Measurements from ENCODE around the gene SH2D7.
A peak's percentile ranks its signal among the peaks of the same experiment; 100 is the strongest.

Gene SH2D7

DNA sequence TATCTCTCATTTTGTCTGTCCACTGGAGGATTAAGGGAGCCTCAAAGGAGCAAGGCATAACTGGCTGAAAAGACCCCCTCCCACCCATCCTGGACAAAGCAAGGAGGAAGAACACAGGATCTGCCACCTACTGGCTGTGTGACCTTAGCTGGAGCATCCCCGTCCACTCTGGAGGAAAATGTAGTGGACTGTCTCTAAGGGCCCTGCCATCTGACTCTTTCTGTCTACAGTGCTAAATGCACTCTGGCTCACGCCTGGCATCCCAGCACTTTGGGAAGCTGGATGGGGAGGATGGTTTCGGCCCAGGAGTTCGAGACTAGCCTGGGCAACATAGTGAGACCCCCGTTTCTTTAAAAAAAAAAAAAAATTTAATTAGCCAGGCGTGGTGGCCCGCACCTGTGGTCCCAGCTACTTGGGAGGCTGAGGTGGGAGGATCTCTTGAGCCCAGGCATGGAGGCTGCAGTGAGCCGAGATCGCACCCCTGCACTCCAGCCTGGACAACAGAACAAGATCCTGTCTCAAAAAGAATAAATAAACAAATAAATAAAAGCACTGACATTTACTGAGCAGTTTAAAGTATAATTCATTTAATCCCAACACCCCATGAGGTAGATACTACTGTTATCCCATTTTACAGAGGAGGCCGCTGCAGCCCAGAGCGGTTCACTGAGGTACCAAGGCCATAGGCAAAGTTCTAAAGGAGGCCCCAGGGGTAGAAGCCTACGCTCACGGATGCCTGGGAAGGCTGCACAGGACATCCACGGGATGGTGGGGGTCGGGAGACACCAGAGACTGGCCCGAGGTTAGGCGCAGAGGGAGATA, 15.9 kb upstream of the SH2D7 start:
- DNase-seq (ENCODE audit: insufficient read length, low spot score) (no peak), FAIRE-seq (no peak)

DNA sequence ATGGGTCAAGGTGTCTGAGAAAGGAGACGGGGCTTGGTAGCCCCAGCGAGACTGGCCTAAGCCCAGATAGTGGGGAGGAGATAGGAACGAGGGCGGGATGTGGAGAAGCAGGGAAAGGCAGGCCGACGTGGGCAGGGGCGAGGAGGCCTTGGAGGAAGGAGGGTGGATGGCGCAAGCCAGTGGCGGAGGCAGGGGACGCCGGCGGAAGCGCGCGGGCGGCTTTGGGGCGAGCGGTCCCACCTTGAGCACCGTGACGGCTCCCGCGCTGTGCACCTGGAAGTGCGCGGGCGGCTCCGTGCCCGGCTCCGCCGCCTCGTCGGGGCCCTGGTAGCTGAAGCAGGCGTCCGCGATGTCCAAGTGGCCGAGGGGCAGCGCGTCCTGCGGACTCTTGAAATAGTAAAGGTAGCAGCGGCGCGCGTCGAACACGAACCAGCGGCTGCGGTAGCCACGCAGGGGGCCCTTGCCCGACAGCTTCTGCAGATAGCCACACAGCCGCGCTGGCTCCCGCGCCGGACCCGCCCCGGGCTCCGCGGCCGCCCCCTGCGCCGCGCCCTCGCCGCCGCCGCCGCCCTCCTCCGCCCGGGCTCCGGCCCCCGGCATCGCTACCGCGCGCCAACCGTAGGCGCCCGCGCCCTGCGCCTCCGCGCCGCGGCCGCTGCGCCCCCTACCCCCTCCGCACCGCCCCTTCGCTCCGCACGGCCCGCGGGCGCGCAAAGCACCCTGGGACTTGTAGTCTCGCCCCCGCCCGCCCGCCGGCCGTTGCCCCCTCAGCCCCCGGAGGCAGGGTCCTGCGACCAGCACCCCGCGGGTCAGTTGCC, 15.1 kb upstream of the SH2D7 start, which contains the start of gene TBC1D2B:
TBC1D2B (minus strand) TSS at position 659 of the 818 bp plus-strand sequence; CDS start at position 600, 59 bp downstream.
- FAIRE-seq = no peak
- DNase-seq (ENCODE audit: insufficient read length, low spot score) = peak; percentile 24

DNA sequence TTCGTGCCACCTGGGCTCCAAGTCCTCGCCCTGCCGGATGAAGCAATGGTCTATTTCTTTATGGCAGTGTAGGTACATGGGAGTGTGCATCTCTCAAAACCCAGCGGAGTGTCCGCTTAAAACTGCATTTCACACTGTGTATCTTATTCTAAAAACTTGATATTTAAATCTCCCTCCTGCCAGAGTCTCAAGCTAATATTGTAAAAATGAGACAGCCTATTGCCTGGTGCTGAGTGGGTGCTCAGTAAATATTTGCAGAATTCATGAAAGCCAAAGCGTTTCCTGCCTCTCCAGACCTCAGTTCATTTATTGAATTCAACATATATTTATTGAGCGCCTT, 14.5 kb upstream of the SH2D7 start:
- no peak for DNase-seq (ENCODE audit: insufficient read length, low spot score)
- FAIRE-seq = no peak

DNA sequence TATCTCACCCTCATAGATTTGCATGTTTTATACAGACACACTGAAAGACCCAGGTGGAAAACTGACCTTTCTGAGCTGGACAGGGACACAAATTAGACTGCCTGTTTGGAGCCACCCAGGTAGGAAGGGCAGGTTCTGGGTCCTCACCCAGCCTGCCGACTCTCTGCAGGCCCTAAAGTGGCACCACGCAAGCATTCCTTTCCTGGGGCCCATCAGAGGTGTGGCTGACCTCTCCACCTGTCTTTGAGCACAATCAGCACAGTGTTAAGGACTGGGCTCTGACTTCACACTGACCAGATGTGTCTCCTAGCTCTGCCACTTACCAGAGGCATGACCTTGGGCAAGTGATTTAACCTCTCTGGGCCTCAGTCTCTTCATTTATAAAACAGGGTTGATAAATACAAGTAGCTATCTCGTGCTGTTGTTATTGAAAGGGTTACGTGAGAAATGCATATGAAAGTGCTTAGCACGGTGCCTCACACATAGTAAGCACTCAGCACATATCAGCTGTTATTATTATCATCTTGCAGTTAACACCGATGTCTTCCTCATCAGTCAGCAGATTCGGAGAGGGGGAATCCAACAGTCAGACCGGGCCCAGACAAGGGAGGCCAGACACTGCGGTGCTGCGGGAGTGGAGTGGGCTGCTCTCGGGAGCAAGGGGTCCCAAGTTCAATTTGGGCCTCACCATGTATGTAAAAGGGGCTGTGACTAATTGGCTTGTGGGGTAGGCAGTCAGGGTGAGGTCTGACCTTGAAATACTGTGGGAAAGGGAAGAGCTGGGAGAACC, 12.9 kb upstream of the SH2D7 start:
- no peak for FAIRE-seq
- no peak for DNase-seq (ENCODE audit: insufficient read length, low spot score)

DNA sequence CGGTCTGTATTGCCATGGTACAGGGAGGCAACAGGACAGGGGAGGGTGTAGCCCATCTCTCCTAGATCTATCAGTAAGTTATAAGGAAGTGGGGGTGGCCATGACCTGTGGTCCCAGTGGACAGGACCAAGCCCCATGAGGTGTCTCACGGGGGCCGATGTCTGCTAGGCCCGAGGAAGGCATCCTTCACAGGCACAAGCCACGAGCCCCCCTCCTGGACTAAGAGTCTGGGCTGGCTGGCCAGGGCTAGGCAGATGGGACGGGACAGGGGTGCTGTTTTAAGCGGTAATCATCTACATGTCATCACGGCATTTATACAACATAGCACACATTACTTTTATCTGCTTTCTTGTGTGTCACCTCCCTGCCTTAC, 12.3 kb upstream of the SH2D7 start:
- DNase-seq (ENCODE audit: insufficient read length, low spot score) (no peak), FAIRE-seq (no peak)

DNA sequence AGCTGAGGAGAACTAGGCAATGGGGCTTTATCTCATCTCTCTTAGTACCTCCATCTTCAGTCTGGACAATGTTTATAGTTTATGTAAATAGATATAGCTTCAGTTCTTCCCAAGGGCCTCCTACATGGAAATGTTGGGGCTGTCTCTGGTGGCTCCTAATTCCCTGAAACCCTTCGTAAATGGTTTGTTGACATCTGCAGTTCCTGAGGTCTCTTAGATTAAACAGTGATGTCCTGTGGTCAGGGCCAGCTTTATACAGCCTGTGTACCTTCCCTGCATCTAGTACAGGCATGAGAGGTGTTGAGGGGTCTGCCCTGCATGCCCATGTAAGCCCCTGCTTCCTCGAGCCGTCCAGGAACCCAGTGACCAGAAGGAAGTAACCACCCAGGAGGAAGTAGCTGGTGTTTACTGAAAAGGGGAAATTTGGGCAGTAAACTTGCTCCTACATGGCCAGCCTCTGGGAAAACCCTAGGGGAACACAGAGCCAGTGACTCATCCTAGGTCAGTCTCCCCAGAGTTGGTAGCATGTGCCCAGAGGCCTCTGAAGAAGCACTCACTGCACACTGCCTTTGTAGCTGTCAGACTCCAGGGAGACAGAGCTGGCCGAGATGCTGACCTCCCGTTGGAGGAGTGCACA, 10.1 kb upstream of the SH2D7 start:
- no peak for FAIRE-seq
- no peak for DNase-seq (ENCODE audit: insufficient read length, low spot score)

DNA sequence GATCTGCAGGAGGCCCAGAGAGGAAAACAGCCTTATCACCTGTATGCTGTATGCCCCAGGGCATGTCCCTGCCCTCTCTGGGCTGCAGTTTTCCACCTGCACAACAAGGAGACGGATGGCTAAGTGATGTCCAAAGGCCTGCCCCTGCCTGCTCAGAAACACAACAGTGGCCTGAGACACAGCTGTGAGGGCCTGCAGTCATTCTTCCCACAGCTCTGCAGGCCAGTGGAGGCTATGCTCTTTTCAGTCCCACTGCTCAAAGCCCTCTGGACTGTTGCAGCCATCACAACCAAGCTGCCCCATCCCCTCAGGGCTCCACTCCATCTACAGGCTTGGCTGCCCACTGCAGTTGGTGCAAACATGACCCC, 9.6 kb upstream of the SH2D7 start:
- FAIRE-seq = no peak
- DNase-seq (ENCODE audit: insufficient read length, low spot score) = no peak

DNA sequence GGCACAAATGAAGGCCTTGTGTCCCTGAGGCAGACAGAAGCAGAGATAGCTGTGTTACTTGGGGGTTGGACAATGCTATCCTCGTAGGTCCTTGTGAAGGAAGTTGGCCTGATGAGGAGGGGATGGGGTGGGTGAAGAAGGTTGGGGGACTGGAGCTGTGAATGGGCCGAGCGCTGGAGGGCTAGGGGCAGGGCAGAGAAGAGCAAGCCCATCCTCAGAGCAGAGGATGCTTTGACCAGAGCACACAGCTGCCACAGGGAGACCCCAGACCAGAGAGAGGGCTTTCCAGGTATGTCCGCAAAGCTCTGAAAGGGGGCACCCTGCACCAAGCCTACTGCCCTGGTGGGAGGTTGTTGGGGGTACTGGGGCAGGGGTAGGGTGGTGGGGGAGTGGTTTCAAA, 9.2 kb upstream of the SH2D7 start:
- FAIRE-seq (no peak), DNase-seq (ENCODE audit: insufficient read length, low spot score) (no peak)

DNA sequence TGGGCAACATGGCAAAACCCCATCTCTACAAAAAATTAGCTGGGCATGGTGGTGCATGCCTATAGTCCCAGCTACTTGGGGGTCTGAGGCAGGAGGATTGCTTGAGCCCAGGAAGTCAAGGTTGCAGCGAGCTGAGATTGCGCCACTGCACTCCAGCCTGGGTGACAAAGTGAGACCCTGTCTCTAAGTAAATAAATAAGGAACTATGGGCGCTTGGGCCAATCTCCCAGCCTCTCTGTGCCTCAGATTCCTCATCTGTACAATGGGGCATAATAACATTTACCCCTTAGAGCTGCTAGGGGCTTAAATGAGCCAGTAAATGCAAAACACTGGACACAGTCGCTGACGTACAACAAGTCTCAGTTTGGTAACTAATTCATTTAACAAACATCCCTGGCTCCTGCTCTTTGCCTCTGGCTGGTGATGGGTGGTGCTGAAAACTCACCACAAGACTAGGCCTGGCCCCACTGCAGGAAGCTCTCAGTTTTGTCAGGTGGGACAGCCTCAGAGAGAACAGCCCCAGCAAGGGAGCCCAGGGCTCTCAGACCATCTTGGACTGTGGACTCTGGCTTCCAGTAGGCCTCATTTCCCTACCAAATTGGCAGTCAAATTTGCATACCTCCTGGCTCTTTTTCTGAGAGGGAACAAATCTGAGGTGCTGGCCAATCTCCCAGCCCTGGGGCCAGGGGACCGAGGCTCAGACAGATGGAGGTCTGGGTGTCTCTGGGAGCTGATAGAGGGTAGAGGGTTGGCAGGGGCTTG, 8.5 kb upstream of the SH2D7 start:
- FAIRE-seq = no peak

DNA sequence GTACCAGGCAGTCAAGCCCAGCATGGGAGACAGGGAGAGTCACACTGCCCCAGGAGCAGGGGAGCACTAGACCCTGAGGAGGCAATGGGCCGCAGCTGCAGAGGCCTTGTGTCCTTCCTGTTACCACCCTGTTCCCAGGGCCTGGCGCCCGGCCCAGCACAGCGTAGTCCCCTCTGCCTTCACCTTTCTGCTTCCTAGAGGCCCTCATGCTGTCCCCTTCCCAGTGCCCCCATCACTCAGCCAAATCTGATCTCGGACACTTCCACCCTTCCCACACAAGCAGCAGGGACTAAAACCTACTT, 8.0 kb upstream of the SH2D7 start:
- FAIRE-seq = no peak
- no peak for DNase-seq (ENCODE audit: insufficient read length, low spot score)

More for the DNA sequence above, 8.5 kb upstream of the SH2D7 start:
- no peak for DNase-seq (ENCODE audit: insufficient read length, low spot score)

DNA sequence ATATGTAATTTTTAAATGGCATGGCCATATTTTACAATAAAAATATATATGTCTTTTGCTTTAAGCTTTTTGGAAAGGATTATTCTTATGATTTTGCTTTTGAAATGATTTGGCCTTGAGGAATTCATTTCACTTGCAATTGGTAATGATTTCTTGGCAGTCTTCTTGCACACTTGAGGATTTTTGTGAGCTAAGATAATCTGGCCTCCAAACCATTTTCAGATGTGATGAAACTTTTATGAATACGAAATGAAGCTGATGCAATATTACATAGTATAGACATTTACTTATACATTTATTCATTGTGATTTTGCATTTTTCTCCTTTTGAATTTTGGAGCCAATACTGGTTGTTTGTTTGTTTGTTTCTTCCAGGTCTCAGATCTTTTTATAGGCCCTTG, 6.4 kb upstream of the SH2D7 start:
- DNase-seq (ENCODE audit: insufficient read length, low spot score) = no peak
- no peak for FAIRE-seq

DNA sequence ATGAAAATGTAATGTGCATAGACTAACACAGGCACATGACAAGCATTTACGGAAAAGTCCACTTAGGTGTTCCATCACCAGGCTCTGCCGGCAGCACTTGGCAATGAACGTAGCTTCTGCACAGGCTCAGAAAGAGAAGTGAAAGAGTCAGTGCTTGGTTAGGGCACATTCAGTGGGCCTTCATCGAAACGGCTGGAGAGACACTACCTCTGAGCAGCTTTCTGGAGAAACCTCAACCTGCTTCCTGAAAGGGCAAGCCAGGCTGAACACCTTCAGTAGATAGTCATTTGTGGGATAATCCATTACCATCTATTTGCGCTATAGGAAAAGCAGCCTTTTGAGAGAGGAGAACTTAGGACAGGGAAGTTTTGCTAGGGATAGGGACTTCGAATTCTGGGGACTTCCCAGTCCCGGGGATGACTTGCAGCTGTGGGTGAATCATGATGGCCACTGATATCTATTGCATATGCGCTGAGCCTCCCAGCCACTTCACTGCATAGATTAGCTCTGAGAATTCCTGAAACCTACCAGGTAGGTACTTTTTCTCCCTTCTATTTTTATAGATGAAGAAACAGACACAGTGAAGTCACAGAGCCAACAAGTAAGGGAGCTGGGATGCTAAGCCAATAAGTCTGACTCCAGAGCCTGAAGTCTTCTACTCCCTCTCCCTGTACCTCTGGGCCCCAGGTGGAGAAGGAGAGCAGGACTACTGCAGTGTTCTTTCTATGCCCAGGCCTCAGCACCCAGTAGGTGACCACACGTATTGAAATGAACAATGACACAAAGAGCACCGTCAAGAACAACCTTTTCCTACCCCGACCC, 4.2 kb upstream of the SH2D7 start:
- FAIRE-seq (no peak), DNase-seq (ENCODE audit: insufficient read length, low spot score) (no peak)

DNA sequence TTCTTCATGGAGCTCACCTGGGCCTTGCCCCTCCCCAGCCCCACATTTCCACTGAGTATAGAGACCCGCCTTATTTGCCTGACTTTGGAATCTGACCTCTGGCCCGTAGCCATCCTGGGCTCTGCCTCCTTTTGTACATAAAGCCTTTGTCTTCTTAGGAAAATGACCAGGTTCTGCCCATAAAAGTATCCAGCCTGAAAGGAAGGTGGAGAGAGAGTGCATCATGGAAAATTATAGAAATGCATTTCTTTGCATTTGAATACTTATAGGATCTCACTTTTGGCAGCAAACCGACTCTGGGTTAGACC, 3.6 kb upstream of the SH2D7 start:
- DNase-seq (ENCODE audit: insufficient read length, low spot score) = no peak
- no peak for FAIRE-seq

DNA sequence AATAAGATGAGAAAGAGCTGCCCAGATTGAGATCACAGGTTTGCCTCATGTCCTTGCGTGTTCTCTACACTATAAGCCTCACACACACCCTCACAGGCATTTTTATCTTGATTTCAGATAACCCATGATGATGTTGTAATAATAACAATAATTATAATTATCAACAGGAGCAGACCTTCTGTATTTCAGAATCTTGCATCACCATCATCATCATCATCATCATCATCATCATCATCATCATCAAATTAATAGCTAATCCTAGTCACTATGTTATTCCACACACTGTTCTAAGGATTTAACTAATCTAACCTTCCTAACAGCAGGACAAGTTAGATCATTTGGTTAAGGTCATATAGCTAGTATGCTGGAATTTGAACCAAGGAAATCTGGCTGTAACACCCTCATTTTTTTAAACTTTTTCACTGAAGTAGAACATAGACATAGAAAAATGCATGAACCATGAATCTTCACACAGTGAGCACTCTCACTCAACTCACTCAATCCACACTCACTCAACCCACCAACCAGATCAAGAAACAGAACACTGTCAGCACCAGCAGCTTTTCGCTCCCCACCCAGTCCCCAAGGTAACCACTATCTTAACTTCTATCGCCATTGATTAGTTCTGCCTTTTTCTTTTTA, 1.8 kb upstream of the SH2D7 start:
- FAIRE-seq (no peak), DNase-seq (ENCODE audit: insufficient read length, low spot score) (no peak)

DNA sequence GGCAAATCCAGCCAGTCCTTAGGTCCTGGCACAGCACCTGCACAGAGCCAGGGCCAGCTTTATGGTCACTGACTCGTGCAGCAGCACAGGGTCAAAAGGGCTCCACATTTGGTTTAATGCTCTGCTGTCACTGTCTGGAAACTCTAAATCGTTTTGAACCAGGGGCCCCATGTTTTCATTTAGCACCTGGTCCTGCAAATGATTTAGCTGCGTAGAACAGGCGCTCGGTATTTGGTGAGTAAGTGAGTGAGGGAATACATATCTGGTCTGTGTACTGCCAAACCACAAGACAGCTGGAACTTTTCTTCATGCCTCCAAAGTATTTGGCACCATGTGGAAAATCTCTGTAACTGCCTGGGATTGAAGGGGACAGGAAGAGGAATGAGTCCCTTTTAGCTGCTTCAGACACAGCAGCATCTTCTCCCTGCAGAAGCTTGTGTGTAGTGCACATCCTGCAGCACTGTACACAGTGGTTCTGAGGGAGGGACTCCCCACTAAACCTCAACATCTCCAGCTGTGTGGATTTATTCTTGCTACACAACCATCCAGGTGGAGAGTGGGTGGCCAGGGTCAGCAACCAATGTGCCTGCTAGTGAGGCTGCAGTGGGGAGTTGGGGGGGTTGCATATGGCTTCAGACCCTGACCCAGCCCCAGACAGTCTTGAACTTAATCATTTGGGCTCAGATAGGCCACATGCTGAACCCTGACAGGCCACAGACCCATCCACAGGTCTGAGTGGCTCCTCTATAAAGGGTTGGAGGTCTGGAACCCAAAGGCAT, 1.1 kb downstream of the SH2D7 start:
- no peak for DNase-seq (ENCODE audit: insufficient read length, low spot score)
- no peak for FAIRE-seq

DNA sequence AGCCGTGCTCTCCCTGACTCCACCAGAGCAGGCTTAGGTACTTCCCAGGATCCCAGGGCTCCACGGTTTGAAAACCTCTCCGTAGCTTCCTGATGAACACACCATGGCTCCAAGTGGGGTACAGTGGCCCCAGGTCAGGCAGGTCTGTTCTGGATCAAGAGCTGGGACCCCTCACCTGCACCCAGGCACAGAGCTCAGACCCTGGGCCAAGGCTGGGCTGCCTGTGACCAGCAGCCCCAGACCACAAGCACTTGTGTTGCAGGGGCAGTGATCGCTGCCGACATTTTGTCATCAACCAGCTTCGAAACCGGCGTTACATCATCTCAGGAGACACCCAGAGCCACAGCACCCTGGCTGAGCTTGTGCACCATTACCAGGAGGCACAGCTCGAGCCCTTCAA, 5.3 kb downstream of the SH2D7 start:
- DNase-seq (ENCODE audit: insufficient read length, low spot score) = no peak
- no peak for FAIRE-seq

DNA sequence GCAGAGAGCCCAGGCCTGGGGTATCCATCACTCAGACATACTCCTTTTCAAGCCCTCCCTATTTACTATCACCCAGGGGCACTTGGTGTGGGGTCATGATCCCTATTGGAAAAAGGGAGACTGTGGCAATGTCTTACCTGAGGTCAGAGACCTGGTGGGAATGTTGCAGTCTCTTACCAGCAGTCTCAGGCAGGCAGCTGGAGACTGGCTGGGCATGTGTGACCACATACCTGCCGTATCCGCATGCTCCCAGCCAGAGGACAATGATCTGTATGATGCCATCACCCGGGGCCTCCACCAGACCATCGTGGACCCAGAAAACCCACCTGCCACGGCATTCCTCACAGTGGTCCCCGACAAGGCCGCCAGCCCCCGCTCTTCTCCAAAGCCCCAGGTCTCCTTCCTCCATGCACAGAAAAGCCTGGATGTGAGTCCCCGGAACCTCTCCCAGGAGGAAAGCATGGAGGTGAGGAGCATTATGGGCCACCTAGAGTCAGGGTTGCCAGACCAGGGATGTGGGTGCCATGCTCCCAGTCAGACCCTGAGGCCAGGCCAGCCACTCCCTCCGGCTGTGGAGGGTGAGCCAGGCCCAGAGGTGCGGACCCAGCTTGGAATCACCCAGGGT, 5.9 kb downstream of the SH2D7 start:
- DNase-seq (ENCODE audit: insufficient read length, low spot score) (no peak), FAIRE-seq (no peak)

DNA sequence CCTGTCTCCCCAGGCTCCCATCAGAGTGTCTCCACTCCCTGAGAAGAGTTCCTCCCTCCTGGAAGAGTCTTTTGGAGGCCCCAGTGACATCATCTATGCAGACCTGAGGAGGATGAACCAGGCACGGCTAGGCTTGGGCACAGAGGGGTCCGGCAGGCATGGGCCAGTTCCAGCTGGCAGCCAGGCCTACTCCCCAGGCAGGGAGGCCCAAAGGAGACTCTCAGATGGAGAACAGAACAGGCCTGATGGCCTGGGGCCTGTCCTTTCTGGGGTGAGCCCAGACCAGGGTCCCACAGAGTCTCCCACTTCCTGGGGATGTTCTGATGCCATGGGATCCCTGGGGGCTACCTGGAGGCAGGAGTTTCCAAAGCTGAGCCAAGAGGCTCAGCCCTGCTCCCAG, 8.5 kb downstream of the SH2D7 start:
- DNase-seq (ENCODE audit: insufficient read length, low spot score) = no peak
- FAIRE-seq = no peak

All from HTR-8/SVneo (cell line).